Stimulated activated CD8-positive, alpha-beta memory T cell treated with anti-CD3 and anti-CD28 coated beads, Interleukin-4, amount 100 ng/mL, for 48 hours (primary cell): ENCODE measurements around the gene MCTP1.

ENCODE experiments used
- DNase-seq: peaks from one replicate; pipeline ENCODE4 v3.0.0-alpha.2; 2020

MCTP1 gene

DNA sequence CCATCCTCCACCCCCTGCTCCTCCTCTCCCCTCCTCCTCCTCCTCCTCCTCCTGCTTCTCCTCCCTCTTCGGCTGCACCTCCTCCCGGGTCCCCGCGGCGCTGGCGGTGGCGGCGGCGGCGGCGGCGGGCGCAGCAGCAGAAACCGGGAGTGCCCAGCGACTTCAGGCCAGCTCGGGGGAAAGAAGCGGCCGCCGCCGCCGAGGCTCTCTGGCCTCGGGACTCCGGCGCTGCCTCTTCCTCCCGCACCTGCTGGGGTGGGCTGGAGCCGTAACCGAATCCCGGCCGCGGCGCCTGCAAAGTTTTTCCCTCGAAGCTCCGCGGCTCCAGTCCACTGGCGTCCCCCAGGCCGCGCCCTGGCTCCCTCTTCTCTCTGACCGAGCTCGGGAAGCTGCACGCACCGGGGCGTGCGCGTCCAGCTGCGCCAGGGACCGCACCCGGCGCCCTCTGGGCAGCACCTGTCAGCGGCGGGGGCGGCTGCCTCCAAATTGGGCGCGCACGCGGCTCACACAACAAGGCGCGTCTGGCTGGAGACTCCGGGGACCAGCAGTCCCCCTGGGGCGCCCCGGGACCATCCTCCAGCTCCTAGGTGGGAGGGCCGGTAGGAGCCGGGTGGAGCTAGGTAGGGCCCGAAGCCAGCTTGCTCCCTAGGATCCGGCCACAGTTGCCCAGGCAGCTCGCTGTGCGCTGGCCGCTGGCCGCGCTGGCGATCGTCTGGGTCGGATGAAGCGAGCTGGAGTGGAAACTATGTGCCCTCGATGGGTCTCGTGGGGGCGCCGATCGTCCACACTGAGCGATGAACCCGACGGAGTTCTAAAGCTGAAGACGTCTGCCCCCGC lies at the start of gene MCTP1:
Gene MCTP1 (minus strand): TSS at position 523 of the 837 bp plus-strand sequence.
- peak; percentile 33 for DNase-seq

GRCh38 chr5:95332158-95332557 lies 47.3 kb upstream of the MCTP1 start:
- DNase-seq: no peak

DNA sequence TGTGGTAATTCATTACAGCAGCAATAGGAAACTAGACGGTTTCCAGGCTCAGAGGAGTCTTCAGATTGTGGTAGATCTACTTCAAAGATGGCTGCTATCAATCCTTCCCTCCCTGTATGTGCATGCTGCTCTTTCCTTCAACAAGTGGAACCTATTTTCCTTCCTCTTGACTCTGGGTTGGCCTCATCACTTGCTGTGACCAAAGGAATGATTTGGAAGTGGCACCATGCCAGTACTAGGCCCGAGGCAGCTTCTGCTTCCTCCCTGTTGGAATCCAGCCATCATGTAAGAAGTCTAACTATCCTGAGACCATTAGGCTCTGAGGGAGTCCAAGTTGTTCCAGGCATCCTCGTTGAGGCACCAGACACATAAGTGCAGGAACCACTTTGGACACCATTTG lies 46.5 kb upstream of the MCTP1 start:
- DNase-seq: no peak

- DNase-seq: no peak
These were observed 42.3 kb upstream of the MCTP1 start for GRCh38 chr5:95327211-95327610.

GRCh38 chr5:95317687-95318086 lies 32.8 kb upstream of the MCTP1 start:
- DNase-seq: no peak

- no peak for DNase-seq
These were observed 32.2 kb upstream of the MCTP1 start for GRCh38 chr5:95317085-95317484.

DNA sequence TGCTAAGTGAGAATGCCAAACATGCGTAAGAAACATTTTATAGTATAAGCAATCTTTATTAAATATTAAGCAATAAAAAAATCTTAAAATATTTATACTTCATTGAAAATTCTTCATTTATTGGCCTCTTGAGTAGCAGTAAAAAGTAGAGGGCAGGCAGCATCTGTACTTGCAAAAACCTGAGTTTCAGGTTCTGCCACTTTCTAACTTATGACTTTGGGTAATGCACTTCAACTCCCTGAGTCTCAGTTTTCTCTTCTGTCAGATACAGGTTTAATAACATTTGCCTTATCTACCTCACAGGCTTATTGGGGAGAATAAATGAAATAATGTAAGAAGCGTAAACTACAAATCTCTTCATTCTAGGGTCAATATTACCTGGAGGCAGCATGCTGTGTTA lies 19.8 kb upstream of the MCTP1 start:
- DNase-seq: no peak

DNA sequence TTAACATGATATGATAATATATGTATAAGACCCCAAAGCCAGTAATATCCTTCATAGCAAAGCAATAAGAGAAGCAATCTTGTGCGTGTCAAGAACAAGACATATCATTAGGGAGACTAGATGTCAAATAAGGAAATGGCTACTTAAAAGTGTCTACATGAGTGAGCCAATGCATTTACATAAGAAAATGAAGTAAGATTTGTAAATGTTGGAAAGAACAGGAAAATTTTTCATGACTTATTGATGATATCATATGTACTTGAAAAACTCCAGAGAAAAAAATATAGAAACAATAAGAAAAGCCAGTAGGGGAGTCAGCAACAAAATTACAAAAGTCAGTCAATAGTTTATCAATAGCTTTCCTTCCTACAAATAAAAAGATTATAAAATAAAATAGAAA lies 13.8 kb upstream of the MCTP1 start:
- no peak for DNase-seq

DNA sequence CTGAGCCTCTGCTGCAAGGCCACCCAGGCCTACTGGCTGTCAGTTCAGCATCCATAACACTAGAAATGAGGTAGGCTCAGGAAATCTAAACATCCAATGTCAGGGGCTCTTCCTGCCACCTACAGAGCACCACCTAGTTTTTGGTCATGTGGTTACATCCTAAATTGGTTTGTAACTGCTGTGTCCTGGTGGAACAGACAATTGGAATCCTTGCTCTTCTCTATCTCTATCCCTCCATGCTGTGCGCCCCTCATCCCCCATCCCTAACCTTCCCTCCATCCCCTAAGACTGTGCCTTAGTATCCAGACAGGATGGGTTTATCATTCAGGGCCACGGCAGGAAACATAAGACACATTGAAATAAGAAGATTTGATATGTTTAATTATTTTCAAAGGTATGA lies 11.4 kb upstream of the MCTP1 start:
- no peak for DNase-seq

- DNase-seq: no peak
These were observed 488 bp upstream of the MCTP1 start for GRCh38 chr5:95285409-95285755.

- DNase-seq: peak; percentile 46
These were observed 928 bp downstream of the MCTP1 start for GRCh38 chr5:95283761-95284571.

GRCh38 chr5:95283022-95283615 lies 1.8 kb downstream of the MCTP1 start:
- no peak for DNase-seq

- DNase-seq: no peak
These were observed 3.7 kb downstream of the MCTP1 start for GRCh38 chr5:95281226-95281625.

- DNase-seq: no peak
These were observed 4.3 kb downstream of the MCTP1 start for GRCh38 chr5:95280401-95281095.

GRCh38 chr5:95274011-95274410 lies 10.9 kb downstream of the MCTP1 start:
- DNase-seq: no peak

DNA sequence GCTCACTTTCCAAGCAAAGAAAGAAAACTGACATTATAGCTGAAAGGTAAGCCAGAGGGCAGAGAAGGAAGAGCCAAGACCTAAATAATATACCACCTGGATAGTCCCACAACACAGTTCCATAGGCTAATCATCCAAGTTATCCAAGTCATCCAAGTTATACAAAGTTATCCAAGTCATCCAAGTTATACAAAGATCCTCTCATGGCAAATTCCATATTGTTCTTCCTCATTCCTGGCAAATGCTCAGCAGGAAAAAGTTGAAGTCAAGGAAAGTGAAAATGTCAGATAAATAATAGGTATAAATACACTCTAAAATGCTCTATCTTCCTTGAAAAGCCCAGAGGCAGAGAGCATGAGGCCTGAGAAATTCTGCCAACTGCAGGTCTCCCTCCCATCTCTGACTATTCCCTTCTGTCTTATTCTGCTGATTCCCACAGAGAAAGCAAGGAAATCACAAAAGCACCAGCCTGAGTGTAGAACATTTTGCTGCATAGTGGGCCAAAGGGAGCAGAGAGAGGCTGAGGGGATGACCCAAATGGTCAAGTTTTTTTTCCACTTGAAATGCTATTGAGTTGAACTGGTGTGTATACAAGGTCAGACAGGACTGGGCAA lies 12.5 kb downstream of the MCTP1 start:
- no peak for DNase-seq

DNA sequence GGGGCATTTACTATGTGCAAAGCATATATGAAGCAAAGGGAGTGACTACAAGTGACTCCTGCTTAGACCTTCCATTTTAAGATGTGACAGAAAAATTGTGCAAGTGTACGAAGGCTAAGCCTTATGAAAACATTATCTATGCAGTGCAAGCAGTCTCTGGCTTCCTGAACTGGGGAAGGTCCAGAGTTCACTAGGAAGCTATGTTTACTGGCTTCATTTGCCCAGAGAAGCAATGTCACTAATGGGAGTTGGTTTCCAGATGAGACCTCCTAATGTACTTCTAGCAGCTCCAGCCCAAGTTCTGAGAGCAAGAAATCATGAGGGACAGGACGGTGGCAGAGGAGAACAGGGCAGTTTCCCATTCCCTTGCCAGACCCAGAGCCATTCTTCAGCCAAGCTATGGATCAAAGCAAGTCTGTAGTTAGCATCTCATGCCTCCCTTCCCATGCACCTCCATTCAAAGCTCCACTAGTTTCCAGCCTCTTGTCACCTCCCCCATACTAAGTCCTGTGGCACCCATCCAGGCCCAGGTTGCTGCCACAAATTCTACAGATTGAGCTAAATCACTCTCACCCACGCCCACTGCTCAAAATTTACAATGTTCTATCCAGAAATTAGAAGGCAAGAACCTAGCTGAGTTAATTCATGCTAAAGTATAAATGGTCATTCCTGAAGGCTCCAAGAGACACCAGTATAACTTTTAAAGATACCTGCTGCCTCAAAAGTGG lies 21.8 kb downstream of the MCTP1 start:
- no peak for DNase-seq

GRCh38 chr5:95261437-95262175 lies 23.3 kb downstream of the MCTP1 start:
- DNase-seq: no peak

DNA sequence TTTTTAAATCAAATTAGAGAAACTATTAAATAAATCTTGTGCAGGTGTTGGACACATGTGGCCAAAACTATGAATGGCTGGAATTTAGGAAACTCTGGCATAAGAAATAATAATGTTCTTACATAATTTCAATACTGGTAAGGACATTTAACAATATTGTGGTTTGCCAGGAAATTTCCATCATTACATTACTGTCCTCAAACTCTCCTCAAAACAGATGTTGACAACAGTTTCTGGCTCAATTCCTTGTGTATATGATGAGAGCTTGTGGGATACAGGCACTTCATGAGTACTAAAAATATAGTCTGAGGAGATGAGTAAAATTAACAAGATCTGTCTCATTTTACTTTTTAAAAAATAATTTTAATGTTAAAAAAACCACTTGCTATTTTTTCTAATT lies 27.9 kb downstream of the MCTP1 start:
- DNase-seq: no peak

DNA sequence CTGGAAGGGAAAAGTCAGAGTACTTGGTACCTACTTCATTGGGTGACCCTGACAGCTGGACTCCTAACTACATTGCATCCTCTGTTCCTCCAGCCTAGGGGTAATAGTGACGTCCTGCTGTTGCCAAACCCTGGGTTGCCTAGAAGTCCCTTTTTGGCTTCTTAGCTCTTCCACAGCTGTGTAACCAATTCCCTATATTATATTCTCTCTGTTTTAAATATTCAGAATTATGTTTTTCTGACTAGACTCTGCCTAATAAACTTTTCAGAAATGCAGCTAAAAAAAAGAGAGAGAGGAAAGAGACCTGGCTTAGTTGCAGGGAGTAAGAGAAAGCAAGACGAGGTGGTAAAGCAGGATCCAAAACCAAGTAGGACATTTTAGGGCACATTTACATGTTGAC lies 28.4 kb downstream of the MCTP1 start:
- DNase-seq: no peak

GRCh38 chr5:95252801-95253200 lies 32.1 kb downstream of the MCTP1 start:
- no peak for DNase-seq
